Measurements from ENCODE around the gene DUOXA1.
"Not testable (repeated sequence)": the region's sequence is repeated elsewhere in the genome, so short reads cannot be mapped to it uniquely, and the experiment has no call there.

DUOXA1 gene

GRCh38 chr15:45087513-45087912 is 42.2 kb downstream of the DUOXA1 start:
- DNase-seq = no peak

- DNase-seq = no peak
Measured at GRCh38 chr15:45084163-45084562, 45.5 kb downstream of the DUOXA1 start.

GRCh38 chr15:45083223-45083622 is 46.5 kb downstream of the DUOXA1 start:
- DNase-seq = no peak

- not testable (repeated sequence) for DNase-seq
Measured at GRCh38 chr15:45082412-45082811, 47.3 kb downstream of the DUOXA1 start.

- not testable (repeated sequence) for DNase-seq
Measured at GRCh38 chr15:45080593-45080992, 49.1 kb downstream of the DUOXA1 start.

- DNase-seq = not testable (repeated sequence)
Measured at GRCh38 chr15:45079628-45080246, 49.9 kb downstream of the DUOXA1 start.

- not testable (repeated sequence) for DNase-seq
Measured at GRCh38 chr15:45079201-45079600, 50.5 kb downstream of the DUOXA1 start.

GRCh38 chr15:45077391-45077790 is 52.3 kb downstream of the DUOXA1 start:
- DNase-seq = not testable (repeated sequence)

- DNase-seq = not testable (repeated sequence)
Measured at GRCh38 chr15:45075440-45076320, 54.0 kb downstream of the DUOXA1 start.

- not testable (repeated sequence) for DNase-seq
Measured at GRCh38 chr15:45073602-45074001, 56.1 kb downstream of the DUOXA1 start.

GRCh38 chr15:45069942-45070360 is 59.7 kb downstream of the DUOXA1 start:
- DNase-seq = not testable (repeated sequence)

Measured in DMS153 (cell line).